Prostate gland (tissue), 2 donors: ENCODE results near the gene GSTK1. TPM values are rescaled to one million over a fixed set of nuclear protein-coding genes. Genes with fewer than 3 reads are reported as not detected.

Experiments used
- DNase-seq: peaks from one replicate; pipeline ENCODE4 v3.0.0-alpha.2; 2019; ENCODE audit warnings: low spot score
- H3K27ac ChIP-seq, 2 donors: fragments of 200-600 bp; sonication (generic); 2 replicates each; pipeline ENCODE4 v1.5.1; 2017 to 2019
- H3K27me3 ChIP-seq: fragments of 200-600 bp; sonication (generic); replicated peaks from 2 replicates; pipeline ENCODE4 v1.5.1; 2019; ENCODE audit not compliant: insufficient read depth
- H3K36me3 ChIP-seq, 2 donors: fragments of 200-600 bp; sonication (generic); 1 replicate in 1 of 2; 2 replicates in 1 of 2; pipeline versions ENCODE4 v1.5.1 to v1.8.1; 2017 to 2019
- H3K4me1 ChIP-seq: fragments of 200-600 bp; sonication (generic); replicated peaks from 2 replicates; pipeline ENCODE4 v1.5.1; 2019
- H3K4me3 ChIP-seq, 2 donors: fragments of 200-600 bp; sonication (generic); 2 replicates each; pipeline ENCODE4 v1.5.1; 2017 to 2019
- H3K9me3 ChIP-seq: fragments of 200-600 bp; sonication (generic); 2 replicates; pipeline ENCODE4 v1.5.1; 2017
- POLR2A ChIP-seq: fragments of 450-650 bp; IDR thresholded peaks from one replicate; pipeline ENCODE4 v1.6.1; 2016; ENCODE audit warnings: antibody characterized with exemption, mild to moderate bottlenecking
- POLR2AphosphoS5 ChIP-seq: sonication (generic); formaldehyde crosslinking; IDR thresholded peaks from one replicate; pipeline ENCODE4 v1.6.1; 2017; ENCODE audit warnings: antibody characterized with exemption
- WGBS: methylation state at CpG from one replicate; pipeline ENCODE4 v1.1.5; 2018; 5-methylcytosine and 5-hydroxymethylcytosine counted together
- intact Hi-C: fragments of 100-400 bp; cut with DNase I; formaldehyde crosslinking; loops from one replicate; pipeline ENCODE4 v1.14.2; 2022
- total RNA-seq, 2 donors: library from RNA; depleted of rRNA; stranded (reverse); fragments of >200 nt; gene quantifications; one replicate each; pipeline ENCODE4 v1.1.0, GENCODE V29; 2016
- TF ChIP-seq, protein P1 (sequence below), 4 experiments: fragments of 200-600 bp in 2 of 4; fragments of 450-650 bp in 2 of 4; sonication (generic) in 2 of 4; IDR thresholded peaks; 1 replicate in 3 of 4; 2 replicates in 1 of 4; pipeline ENCODE4 v1.5.1; 2016 to 2019; ENCODE audit warnings: antibody characterized with exemption in 4 of 4, mild to moderate bottlenecking in 2 of 4, moderate library complexity in 2 of 4

GSTK1 gene
- total RNA-seq, 2 donors from 2014 or later = 134 to 153 TPM

DNA sequence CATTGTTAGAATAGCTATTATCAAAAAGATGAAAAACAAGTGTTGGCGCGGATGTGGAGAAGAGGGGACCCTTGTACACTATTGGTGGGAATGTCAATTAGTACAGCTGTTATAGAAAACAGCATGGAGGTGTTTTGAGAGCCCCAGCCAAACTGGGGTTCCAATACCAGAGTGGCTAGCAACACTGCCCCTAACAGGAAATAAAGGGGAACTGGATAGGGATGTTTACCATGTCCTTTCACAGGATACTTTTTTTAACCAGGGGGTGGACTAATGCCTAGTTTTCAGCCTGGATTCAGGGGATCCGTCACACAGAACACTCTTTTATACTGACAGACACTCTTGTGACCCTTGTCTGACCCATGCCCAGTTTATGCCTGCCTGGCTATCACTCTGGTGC lies 6.9 kb upstream of the GSTK1 start:
- H3K27ac ChIP-seq = no peak overlapping the region
- no peaks in the 10 kb centered on the region for H3K4me1 ChIP-seq
- intact Hi-C loops = no loop called here
- 87% methylated on average over 3 of the region's 3 CpGs for WGBS
- H3K36me3 ChIP-seq = no peaks in the 10 kb centered on the region
- TF ChIP-seq POLR2AphosphoS5 (no peak), POLR2A (no peak)
- TF ChIP-seq, protein P1, sequence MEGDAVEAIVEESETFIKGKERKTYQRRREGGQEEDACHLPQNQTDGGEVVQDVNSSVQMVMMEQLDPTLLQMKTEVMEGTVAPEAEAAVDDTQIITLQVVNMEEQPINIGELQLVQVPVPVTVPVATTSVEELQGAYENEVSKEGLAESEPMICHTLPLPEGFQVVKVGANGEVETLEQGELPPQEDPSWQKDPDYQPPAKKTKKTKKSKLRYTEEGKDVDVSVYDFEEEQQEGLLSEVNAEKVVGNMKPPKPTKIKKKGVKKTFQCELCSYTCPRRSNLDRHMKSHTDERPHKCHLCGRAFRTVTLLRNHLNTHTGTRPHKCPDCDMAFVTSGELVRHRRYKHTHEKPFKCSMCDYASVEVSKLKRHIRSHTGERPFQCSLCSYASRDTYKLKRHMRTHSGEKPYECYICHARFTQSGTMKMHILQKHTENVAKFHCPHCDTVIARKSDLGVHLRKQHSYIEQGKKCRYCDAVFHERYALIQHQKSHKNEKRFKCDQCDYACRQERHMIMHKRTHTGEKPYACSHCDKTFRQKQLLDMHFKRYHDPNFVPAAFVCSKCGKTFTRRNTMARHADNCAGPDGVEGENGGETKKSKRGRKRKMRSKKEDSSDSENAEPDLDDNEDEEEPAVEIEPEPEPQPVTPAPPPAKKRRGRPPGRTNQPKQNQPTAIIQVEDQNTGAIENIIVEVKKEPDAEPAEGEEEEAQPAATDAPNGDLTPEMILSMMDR (IDR thresholded peaks at IDR 0.05) = no peak
- H3K27me3 ChIP-seq = no peaks in the 10 kb centered on the region
- no peak for DNase-seq
- H3K4me3 ChIP-seq = no peak overlapping the region
- H3K9me3 ChIP-seq = no peaks in the 10 kb centered on the region

DNA sequence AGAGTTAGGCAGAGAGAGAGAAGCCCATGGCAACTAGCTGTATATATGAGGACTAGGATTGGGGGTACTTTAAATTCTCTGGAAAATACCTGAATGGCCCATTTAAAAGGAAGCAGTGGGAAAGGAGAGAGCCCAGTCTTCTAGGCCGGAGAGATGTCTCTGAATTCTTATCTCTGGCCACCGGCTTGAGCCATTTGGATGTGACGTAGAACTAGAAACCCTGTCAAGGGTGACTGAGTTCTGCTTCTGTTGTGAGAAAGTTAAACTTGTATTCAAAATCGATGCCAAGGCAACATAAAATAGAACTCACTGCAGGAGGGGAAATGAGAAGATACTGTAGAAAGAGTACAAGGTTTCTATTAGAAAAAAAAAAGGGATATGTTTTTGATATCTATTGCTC lies 6.3 kb upstream of the GSTK1 start:
- intact Hi-C loops = no loop called here
- Histone ChIP-seq H3K4me3 (no peak overlapping the region), H3K27me3 (no peaks in the 10 kb centered on the region), H3K36me3 (no peaks in the 10 kb centered on the region), H3K9me3 (no peaks in the 10 kb centered on the region), H3K4me1 (no peaks in the 10 kb centered on the region), H3K27ac (no peak overlapping the region)
- 88% methylated on average over 4 of the region's 4 CpGs for WGBS
- TF ChIP-seq POLR2A (no peak), POLR2AphosphoS5 (no peak)
- TF ChIP-seq, protein P1 (IDR thresholded peaks at IDR 0.05) = no peak
- DNase-seq = no peak

DNA sequence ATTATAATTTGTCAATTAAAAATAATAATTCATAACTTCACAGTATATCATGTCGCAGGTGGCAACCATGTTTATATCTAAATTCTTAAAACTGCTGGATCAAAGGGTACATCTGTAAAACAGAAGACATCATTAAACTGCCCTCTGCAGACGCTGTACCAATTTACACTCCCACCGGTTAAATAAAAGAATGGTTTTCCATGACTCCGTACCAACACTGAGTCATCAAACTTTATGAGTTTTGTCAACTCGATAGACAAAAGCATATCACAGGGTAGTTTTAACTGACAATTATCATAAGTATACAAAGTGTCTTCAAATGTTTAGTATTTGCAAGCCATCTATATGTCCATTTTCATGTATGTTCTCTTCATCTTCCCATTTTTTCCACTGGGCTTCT lies 5.7 kb upstream of the GSTK1 start:
- no peak for DNase-seq
- intact Hi-C loops = no loop called here
- 54% methylated on average over 5 of the region's 5 CpGs for WGBS

DNA sequence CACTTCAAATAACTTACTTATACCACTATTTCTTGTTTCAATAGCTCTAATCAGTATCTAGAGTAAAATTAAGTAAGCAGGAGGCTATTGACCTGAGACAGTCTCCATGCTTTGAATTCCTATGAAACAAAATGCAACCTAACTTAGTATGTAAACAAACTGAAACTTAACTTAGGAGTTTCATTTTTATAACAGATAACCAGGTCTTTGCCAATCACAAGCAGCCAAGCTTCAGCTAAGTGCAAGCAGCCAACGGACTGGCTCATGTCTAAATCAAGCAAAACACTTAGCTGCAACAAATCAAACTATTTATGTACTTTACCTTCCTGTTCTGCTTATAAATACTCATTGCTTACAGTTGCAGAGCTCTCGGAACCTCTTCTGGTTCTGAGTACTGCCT lies 4.4 kb upstream of the GSTK1 start:
- no peaks in the 10 kb centered on the region for H3K4me1 ChIP-seq
- H3K27ac ChIP-seq = no peak overlapping the region
- no peak for DNase-seq
- no peaks in the 10 kb centered on the region for H3K36me3 ChIP-seq
- H3K27me3 ChIP-seq = no peaks in the 10 kb centered on the region
- intact Hi-C loops = no loop called here
- no peak overlapping the region for H3K4me3 ChIP-seq
- TF ChIP-seq POLR2AphosphoS5 (peak; percentile 17), POLR2A (no peak)
- WGBS = 10% methylated on average over 2 of the region's 2 CpGs
- H3K9me3 ChIP-seq = no peaks in the 10 kb centered on the region

More for the DNA sequence above, 5.7 kb upstream of the GSTK1 start:
- no peak overlapping the region for H3K27ac ChIP-seq
- TF ChIP-seq POLR2A (no peak), POLR2AphosphoS5 (no peak)
- TF ChIP-seq, protein P1 (IDR thresholded peaks at IDR 0.05) = no peak
- no peaks in the 10 kb centered on the region for H3K4me1 ChIP-seq
- H3K4me3 ChIP-seq = no peak overlapping the region
- H3K36me3 ChIP-seq = no peaks in the 10 kb centered on the region
- no peaks in the 10 kb centered on the region for H3K27me3 ChIP-seq
- H3K9me3 ChIP-seq = no peaks in the 10 kb centered on the region

DNA sequence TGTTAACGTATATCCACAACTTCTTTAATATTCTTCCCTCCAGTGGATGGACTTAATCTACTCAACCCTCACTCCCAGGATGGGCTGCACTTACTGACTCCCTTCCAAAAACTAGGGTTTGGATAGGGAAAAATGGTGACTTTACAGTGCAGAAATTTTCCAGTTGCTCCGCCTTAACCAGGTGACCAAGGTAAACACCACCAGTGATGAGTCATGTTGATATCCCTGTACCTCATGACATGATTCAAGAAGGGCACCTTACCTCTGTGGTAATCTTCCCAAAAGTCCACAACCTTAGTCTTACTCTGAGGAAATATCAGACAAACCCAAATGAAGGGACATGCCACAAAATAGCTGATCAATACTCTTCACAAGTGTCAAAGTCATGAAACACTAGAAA lies 3.5 kb upstream of the GSTK1 start:
- no peak overlapping the region for H3K27ac ChIP-seq
- H3K27me3 ChIP-seq = no peaks in the 10 kb centered on the region
- TF ChIP-seq POLR2A (no peak), POLR2AphosphoS5 (no peak)
- TF ChIP-seq, protein P1 (IDR thresholded peaks at IDR 0.05) = no peak
- H3K9me3 ChIP-seq = no peaks in the 10 kb centered on the region
- H3K36me3 ChIP-seq = no peaks in the 10 kb centered on the region
- no peak for DNase-seq
- H3K4me3 ChIP-seq = no peak overlapping the region
- H3K4me1 ChIP-seq = no peaks in the 10 kb centered on the region
- intact Hi-C loops = no loop called here
- WGBS = 86% methylated on average over 2 of the region's 2 CpGs
